K562 (cell line): ENCODE results near the gene SEC24A. TPM values are rescaled to one million over a fixed set of nuclear protein-coding genes. Genes with fewer than 3 reads are reported as not detected.

Experiments used
- ARID2 ChIP-seq: fragments of 450-650 bp; IDR thresholded peaks from 2 replicates; pipeline ENCODE4 v1.6.1; 2017; ENCODE audit warnings: antibody characterized with exemption, mild to moderate bottlenecking
- ATF6 ChIP-seq: sonication (generic); formaldehyde crosslinking; IDR thresholded peaks from 2 replicates; pipeline ENCODE4 v1.4.0; 2020; ENCODE audit warnings: mild to moderate bottlenecking, missing genetic modification reagents
- BCL6 ChIP-seq: fragments of 250-450 bp; sonication (Bioruptor Pico); IDR thresholded peaks from 2 replicates; pipeline ENCODE4 v1.4.0; 2020
- FOXP4 ChIP-seq: sonication (generic); formaldehyde crosslinking; IDR thresholded peaks from 2 replicates; pipeline ENCODE4 v1.8.0; 2022; ENCODE audit warnings: mild to moderate bottlenecking, missing genetic modification reagents, borderline replicate concordance
- HES1 ChIP-seq: fragments of 450-650 bp; IDR thresholded peaks from 2 replicates; pipeline ENCODE4 v1.6.1; 2016; ENCODE audit warnings: low read depth, mild to moderate bottlenecking, moderate library complexity
- MYNN ChIP-seq, 2 experiments: sonication (generic); formaldehyde crosslinking in 1 of 2; IDR thresholded peaks; 2 replicates each; pipeline versions ENCODE4 v1.5.0 to v1.6.1; 2016 to 2020; ENCODE audit warnings: antibody characterized with exemption in 1 of 2, missing genetic modification reagents in 1 of 2
- PCBP1 ChIP-seq: fragments of 200-400 bp; formaldehyde crosslinking; IDR thresholded peaks from 2 replicates; pipeline ENCODE4 v1.6.1; 2018; ENCODE audit warnings: mild to moderate bottlenecking, low read depth, low read length; ENCODE audit not compliant: poor library complexity, severe bottlenecking
- RCOR1 ChIP-seq, 2 experiments: IDR thresholded peaks; 2 replicates each; pipeline ENCODE4 v1.6.1; 2012; ENCODE audit warnings: low read depth in 2 of 2, low read length in 2 of 2, borderline replicate concordance in 1 of 2, improper control_type of control experiment in 1 of 2
- SMAD3 ChIP-seq: fragments of 450-650 bp; formaldehyde crosslinking; conservative IDR thresholded peaks from 2 replicates; pipeline ENCODE4 v1.4.0; 2020; ENCODE audit warnings: mild to moderate bottlenecking
- SP2 ChIP-seq: IDR thresholded peaks from 2 replicates; pipeline ENCODE4 v1.6.1; 2011; ENCODE audit warnings: mild to moderate bottlenecking, low read depth, low read length, moderate library complexity; ENCODE audit not compliant: poor library complexity, severe bottlenecking; ENCODE audit errors: extremely low read depth
- ZFP91 ChIP-seq: sonication (generic); formaldehyde crosslinking; IDR thresholded peaks from 2 replicates; pipeline ENCODE4 v1.8.0; 2022; ENCODE audit warnings: mild to moderate bottlenecking, missing genetic modification reagents
- ZNF224 ChIP-seq: sonication (generic); formaldehyde crosslinking; IDR thresholded peaks from 2 replicates; pipeline ENCODE4 v1.8.0; 2022; ENCODE audit warnings: mild to moderate bottlenecking, missing genetic modification reagents
- ZNF395 ChIP-seq: fragments of 200-800 bp; sonication (Bioruptor generic); IDR thresholded peaks from 2 replicates; pipeline ENCODE4 v1.6.1; 2017; ENCODE audit warnings: missing genetic modification characterization, missing compliant biosample characterization
- ZNF398 ChIP-seq: fragments of 250-450 bp; sonication (Bioruptor Pico); IDR thresholded peaks from 2 replicates; pipeline ENCODE4 v1.8.0; 2021; ENCODE audit warnings: moderate library complexity, mild to moderate bottlenecking, inconsistent platforms
- polyA plus RNA-seq, 8 experiments: library from polyadenylated mRNA; depleted of rRNA in 4 of 8; stranded (reverse) in 5 of 8; unstranded in 3 of 8; fragments of >200 nt; fragmentation: Nextera tagmentation in 2 of 8; fragmentation: Illumina TruSeq in 1 of 8; extraction: Ambion mirVana in 2 of 8; extraction: Trizol in 1 of 8; gene quantifications; 2 replicates each; pipeline versions ENCODE4 v1.2.1 to v1.2.3, GENCODE V29; 2011 to 2014; ENCODE audit warnings: inconsistent platforms in 1 of 8, missing spikeins in 1 of 8
- total RNA-seq, 7 experiments: library from RNA; depleted of rRNA in 6 of 7; stranded (reverse); fragments of >200 nt in 6 of 7; fragmentation: Illumina TruSeq in 2 of 7; extraction: Trizol in 2 of 7; gene quantifications; 2 replicates each; pipeline versions ENCODE4 v1.2.1 to v1.2.3, GENCODE V29; 2011 to 2021; ENCODE audit warnings: low replicate concordance in 1 of 7

The SEC24A gene
- total and polyA plus RNA-seq, 9 of the 15 experiments (the other 6 are each of a cell fraction or from before 2014, with no cell fraction given) = 7.9 to 36.5 (median 17.5) TPM

- TF ChIP-seq ZNF224 (CRISPR knock-in tag) (peak; percentile 58; the same call in 1 of the 2 replicates), ARID2 (no peak), HES1 (no peak), BCL6 (CRISPR knock-in tag) (no peak), ZFP91 (no peak), ZNF398 (CRISPR knock-in tag) (no peak), RCOR1 (IDR thresholded peaks at IDR 0.05; ENCODE audit: borderline replicate concordance in 1 of 2, low read depth in 2 of 2, low read length in 2 of 2) (peak; percentile 58 to 94; a peak in 2 of 4 replicates), FOXP4 (CRISPR knock-in tag) (peak; percentile 48; the same call in 1 of the 2 replicates), PCBP1 (no peak), MYNN (IDR thresholded peaks at IDR 0.05) (0 out of 2 replicates have a peak, but pooled peaks have one; percentile 65), MYNN (CRISPR knock-in tag; IDR thresholded peaks at IDR 0.05) (no peak), SMAD3 (CRISPR knock-in tag) (0 out of 2 replicates have a peak, but pooled peaks have one; percentile 10), ATF6 (peak; percentile 93), SP2 (peak; percentile 85), ZNF395 (peak; percentile 86)
These were observed 110.1 kb downstream of the SEC24A start, which contains the start of gene DDX46 (continued) for GRCh38 chr5:134758504-134759341.
